ENCODE results near the gene KIRREL1.

KIRREL1 gene

DNA sequence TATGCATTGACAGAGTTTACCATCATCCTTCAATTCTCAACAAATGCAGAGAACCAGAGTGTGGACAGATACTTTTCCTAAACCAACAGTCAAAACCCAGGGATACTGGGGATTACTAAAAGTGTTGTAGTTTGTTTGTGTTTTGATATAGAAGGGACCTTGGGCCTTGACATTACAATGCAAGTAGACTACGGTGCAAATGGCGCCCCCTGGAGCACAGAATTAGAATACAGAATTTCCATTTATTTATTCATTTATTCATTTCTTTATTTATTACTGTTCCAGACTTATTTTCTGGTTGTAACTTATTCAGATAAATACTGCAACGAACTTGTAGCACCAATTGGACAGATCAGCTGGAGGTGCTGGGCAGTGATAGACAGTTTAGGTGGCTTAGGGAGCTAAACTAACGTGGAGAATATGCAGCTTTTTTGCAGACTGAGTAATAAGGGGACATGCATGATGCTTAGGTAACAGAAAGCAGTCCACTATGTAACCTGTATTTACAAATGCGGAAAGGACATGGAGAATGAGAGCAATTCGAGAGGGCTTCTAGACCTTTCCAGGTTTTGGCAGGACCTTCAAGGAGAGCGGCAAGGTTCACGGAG is 42.6 kb downstream of the KIRREL1 start:
- peak; percentile 60 for DNase-seq

DNA sequence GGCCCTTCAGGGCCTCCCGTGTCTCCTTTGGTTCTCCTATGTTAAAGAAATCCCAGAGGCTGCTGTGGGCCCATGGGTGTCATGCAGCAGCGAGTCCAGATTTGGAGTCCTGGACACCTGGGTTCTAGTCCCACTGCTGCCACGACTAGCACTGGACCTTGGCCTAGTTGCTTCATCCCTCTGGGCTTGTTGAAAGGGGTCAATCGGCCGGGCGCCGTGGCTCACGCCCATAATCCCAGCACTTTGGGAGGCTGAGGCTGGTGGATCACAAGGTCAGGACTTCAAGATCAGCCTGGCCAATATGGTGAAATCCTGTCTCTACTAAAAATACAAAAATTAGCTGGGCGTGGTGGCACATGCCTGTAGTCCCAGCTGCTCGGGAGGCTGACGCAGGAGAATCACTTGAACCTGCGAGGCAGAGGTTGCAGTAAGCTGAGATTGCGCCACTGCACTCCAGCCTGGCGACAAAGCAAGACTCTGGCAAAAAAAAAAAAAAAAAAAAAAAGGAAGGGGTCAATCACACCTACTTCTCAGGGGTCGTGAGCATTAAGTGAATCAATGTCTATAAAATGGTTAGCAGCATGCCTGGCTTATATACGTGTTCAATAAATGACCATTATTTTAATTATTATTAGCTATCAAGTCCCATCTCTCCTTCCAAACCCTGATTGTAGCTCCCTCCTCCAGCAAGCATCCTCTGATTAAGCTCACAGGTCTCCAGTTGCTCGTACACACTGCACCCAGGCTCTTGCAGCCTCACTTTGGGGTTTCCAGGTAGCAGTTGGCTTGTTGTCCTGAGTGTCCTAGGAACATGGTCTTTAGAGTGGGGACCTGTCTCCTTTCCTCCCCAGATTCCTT is 43.8 kb downstream of the KIRREL1 start:
- no peak for DNase-seq

DNA sequence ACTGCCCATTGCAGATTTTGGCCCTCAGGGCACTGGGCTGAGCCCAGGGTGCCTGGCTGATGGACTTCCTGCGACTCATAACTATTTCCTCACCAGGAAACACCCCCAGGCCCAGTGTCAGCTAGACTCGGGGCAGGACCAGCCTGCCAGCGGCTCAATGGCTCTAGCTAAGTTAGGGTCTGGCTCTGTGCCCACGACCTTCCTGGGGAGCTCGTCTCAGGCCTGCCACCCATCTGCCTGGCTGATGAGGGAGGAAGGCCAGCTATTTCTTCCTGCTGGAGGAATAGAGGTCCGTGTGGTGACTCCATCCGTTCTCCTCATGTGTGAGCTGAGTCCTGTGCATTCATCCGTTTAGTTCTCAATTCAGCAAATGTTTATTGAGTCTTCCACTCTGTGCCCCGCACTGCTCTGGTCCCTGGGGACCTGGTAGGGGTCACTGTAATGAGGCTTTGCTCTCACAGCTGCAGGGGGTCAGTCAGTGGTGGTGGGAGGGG is 44.5 kb downstream of the KIRREL1 start:
- peak; percentile 96 for DNase-seq

DNA sequence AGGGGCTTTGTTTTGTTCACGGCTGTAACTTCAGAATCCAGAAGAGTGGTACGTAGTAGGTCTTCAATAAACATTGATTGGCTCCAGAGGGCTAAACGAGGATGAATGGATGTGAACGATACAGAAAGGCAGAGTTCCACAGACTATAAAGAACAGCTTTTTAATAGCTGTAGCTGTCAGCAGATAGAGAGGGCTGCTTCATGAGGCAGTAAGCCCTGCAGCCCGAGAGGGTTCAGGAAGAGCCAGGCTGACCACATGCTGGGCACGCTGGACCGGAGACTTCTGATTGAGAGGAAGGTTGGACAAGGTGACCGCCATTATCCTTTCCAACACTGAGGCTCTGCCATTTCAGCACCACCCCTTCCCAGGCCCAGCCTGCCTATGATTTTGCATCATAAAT is 45.3 kb downstream of the KIRREL1 start:
- DNase-seq, result no peak

DNA sequence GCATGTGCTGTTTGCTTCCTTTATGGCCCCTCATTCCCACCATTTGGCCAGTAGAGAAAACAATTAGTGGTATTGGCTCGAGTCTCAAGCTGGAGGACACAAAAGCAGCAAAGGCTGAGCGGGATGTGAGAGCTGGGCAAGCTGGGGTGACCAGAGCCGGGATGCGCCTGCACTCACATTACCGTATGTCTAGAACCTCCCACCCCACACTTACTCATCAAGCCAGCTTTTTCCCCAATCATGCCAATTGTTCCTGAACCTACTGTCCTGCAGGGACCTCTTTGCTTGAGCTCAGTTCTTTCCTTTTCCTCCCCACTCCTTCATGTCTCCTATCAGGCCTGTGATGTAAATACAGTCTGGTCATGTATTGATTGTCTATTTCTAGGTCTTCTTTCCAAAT is 45.9 kb downstream of the KIRREL1 start:
- DNase-seq, result peak; percentile 41

DNA sequence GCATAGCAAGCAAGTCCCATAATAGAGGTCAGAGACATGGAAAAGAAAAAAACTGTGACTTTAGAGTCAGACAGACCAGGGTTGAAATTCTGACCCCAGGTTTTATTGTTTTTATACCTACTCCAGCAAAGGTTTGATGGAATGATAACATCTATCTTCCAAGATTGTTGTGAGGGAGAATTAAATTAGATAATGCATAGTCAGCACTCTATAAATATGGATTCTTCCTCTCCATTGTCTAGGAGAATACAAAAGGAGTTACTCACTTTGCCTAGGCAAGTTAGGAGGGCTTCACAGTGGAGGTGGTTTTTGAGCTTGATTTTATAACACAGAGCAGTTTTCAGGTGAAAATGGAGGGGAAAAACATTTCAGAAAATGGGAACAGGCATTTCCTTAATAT is 46.9 kb downstream of the KIRREL1 start:
- DNase-seq, result no peak

DNA sequence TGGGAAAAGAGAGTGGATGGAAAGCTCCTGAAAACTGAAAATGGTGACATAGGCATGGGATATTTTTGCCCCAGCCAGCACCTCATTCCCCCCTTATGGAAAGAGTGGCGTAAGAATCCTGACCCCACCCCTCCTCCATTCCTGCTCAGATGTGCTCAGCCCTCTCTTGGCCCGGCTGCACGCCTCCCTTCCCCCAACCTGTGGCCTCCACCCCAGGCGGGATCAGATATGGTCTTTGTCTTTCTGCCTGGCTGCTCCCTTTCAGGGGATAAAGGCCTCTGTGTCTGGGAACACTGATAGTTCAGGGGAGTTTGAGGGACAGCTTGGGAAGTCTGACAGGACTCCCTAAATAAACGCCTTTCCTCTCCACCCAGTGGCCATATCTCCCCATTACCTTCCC is 49.8 kb downstream of the KIRREL1 start:
- no peak for DNase-seq

DNA sequence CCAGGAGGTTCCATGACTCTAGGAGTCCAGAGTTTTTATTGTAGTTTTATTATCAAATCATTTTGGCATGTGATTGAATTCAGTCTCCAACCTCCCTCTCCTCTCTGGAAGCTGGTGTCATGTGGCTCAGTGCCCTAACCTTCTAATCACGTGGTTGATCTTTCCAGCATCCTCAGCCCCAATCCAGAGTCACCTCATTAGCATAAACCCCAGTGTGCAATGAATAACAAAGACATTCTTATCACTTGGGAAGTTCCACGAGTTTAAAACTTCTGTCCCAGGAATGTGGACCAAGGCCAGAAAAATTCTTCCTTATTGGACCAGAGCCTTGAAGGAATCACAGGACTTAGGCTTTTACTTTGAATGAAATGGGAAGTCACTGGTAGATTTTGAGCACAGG is 52.2 kb downstream of the KIRREL1 start:
- DNase-seq, result peak; percentile 82

DNA sequence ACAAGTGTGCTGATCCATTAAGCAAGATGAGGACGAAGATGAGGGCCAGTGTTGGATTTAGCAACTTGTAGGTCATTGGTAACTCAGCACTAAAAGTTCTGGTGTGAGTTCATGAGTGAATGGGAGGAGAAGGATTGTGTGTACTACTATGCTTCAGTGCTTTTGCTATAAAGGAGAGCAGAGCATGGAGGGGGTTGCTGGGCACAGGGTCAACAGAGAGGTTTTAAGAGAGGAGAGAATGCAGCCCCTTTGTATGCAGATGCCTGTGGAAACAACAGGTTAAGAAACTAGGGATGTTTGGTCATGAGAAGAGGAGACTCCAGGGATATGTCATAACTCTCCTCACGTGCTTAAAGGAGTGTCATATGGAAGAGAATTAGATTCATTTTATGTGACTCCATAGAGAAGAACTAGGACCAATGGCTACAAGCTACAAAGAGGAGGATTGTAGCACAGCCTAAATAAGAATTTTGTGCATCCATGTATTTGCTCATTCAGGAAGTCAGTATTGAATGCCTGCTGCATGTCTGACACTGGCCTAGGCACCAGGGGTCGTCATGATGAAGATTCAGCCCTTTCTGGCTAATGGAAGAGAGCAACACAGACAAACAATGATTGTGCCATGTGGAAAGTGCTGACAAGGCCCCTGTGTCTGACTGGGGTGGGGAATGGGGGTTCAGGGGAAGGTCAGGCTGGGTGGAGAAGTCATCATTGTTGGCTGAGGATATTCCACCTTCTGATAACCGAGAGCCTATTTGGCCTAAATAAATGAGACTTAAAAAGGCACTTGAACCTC is 53.5 kb downstream of the KIRREL1 start:
- DNase-seq, result no peak

DNA sequence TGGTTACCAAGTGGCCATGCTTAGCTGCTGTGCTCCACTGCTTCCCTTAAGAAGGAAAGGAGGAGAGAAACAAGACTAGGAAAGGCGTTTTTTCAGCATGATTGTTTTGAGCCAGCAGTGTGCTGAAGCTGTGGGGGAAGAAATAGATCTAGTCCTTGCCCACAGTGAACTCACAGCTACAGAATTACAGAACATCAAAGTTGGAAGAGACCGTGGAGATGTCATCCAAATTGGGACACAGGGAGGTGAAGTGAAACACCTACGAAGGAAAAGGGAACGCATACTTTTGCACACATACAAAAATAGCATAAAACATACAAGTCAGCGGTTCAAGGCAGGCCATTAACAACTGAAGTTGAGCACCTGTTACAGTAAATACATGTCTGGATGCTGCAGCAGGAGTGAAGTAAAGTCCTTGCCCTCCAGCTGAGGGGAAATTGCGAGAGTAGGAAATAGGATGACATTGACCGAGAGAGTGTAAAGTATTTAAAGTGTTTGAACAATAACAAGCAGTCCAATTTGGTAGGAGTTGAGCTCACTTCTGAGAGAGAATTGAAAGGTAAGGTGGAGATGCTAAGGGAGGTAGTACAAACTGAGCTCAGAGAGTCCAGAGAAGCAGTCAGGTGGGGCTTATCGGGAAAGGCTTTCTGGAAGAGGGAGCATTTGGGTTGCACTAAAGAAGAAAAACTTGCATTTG is 55.1 kb downstream of the KIRREL1 start:
- DNase-seq, result no peak

DNA sequence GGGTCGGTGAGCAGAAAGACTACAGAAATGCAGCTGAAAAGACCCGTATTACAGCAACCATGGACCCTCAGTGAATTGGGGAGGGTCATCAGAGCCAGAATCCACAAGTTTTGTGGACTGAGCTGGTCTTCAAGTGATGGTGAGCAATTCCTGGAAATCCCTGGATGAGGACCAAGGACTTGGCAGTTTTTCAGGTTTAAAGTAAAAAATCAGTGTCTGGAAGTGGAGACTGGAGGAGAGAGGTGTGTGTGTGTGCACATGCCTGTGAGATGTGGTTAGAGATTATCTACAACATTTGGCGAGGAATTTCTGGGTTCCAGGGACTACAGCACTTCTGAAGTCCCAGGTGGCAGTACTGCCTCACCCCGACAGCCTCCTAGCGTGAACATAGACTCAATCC is 56.4 kb downstream of the KIRREL1 start:
- peak; percentile 22 for DNase-seq

DNA sequence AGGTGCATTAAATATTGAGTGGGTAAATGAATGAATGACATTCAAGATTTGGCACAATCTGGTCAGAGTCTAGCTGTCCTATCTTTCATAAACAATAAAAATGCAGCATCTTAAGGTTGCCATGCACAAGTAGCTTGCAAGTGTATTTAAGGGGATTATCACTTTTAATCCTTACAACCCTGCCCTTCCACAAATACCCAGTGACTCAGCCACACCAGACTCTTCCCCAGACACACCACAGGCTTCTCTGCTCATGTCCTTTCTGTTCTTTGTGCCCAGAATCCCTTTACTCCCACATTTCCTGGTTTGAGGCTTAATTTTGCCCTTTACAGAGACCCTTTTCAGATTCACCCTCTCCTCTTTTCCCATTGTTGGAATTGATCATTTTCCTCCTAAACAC is 59.8 kb downstream of the KIRREL1 start:
- peak; percentile 31 for DNase-seq

DNA sequence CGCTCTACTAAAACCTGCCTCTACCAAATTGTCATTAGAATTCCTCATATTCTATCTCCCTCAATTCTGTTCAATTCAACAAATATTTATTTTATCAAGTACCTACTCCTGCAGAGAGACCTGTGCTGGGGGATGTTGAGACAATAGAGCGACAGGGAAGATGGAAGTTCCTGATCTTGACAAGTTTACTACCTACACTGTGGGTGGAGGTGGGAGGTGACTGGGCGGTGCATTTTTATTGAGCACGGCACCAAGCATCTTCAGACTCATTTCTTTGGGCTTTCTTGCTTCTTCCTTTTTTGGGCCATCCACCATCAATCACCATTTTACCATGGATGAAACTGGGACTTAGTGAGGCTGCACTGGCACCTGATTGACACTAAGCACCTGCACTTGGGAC is 61.3 kb downstream of the KIRREL1 start:
- no peak for DNase-seq

DNA sequence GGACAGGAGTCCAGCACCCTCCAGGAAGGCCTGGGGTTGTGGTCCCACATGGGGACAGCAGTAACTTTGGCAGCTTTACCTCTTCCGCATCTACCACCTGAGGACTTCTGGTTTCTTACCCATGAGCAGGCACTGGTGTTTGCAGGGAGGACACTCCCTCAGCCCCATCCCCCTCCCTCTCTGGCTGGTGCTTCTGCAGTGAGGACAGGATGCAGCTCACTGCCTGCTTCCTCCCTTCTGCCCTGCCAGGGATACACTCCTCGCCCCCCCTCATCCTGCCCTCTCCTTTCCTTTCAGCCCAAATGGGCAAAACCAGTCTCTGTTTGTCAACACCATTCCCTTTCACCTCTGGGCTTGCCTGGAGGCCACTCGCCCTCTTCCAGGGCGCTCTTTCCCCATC is 62.4 kb downstream of the KIRREL1 start:
- no peak for DNase-seq

DNA sequence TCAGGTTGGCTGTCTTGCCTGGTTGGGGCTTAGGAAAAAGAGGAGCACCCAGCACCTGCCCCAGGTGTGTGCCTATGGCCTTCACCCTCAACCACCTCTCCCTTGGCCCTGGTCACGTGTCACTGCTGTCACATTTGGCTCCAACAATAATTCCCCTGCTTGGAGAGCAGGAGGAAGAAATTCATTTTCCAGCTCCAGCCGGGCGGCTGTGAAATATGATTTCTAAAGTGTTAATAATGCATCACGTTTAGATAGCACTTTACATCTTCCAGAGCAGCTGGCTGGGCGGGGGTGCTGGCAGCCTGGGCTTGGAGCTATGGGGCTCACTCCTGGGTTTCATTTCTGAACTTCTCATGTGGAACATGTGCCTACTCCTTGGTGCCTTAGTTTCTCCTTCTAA is 63.1 kb downstream of the KIRREL1 start:
- no peak for DNase-seq

DNA sequence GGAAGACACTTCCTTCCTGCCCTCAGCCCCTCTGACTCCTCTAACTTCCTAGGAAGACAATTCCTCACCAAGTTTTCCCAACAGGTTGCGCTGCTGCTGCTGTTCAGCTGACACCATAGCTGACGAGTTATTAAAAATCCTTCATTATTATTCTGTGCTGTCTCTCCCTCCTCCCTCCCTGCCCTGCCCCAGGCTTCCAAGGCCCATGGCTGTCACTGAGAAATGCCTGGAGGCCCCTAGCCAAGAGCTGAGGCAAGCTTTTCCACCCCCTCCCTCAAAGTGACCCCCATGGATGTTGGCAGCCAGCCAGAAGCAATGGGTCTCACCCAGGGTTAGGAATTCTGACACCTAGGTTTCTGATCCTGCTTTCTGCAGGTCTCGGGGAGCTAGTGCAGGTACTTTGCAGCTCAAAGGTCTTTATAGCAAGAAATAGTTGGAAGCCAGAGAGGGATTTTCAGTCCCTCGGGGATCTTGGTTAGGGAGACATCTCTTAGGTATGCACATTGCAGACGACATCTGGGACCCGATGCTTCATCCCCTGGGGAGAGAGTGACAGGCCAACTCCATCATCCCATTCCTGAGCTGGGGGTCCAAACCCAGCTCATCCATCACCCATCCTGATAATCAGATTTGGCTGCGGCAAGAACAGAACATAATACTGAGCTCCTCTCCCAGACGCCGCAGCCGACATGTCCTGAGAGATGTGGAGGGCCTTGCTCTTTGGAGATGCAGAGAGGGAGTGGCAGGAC is 65.0 kb downstream of the KIRREL1 start:
- DNase-seq, result no peak

DNA sequence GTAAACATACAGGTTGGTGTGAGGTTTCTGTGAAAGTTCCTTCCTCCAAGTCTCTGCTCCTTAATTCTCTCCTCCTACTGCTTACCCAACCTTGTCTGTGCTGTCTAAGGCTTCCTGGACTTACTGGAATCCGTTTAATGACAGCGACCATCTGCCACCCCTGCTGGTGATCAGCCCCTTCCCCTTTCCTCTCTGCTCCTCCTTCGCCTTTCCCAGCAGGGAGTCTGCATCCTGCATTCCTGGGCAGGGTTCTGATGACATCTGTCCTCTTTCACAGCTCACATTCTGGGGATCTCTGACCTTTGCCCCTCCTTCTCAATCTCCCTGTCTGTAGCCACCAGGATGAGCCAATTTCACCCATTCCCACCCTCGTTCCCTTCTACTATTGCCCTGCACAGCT is 66.5 kb downstream of the KIRREL1 start:
- no peak for DNase-seq

DNA sequence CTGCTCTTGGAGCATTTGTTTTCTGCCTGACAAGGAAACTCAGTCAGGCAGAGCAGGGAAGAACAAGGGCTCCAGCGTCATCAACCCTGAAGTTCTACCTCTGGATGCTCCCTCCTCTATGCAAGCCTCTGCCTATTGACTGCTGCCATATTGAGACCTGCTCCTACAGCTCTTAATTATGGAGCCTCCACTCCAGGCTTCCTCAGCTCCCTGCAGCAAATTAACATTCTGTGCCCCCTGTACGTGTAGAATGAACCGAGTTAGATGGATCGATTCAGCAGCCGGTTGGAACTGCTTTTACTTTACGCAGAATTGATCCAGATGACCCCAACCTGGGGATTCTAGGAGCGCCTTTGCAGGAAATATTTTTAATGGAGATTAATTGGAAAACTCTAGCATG is 68.7 kb downstream of the KIRREL1 start:
- DNase-seq, result no peak

DNA sequence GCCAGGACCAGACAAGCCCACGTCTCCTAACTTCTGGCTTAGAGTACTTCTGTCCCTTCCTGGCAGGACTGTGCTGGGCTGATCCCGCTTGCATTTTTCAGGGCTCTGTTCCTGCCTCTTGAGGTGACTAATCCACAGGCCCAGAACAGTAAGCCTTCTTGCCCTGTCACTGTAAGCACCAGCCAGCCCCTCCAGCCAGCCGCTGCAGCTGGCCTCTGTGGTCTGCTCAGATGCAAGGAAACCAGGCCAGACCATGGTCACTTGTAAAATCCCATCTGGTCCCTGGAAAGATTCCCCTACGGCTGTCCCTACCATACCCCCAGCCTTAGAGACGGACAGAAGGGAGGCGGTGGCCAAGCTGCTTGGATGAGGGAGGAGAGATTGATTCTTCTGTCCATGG is 74.2 kb downstream of the KIRREL1 start:
- peak; percentile 71 for DNase-seq

DNA sequence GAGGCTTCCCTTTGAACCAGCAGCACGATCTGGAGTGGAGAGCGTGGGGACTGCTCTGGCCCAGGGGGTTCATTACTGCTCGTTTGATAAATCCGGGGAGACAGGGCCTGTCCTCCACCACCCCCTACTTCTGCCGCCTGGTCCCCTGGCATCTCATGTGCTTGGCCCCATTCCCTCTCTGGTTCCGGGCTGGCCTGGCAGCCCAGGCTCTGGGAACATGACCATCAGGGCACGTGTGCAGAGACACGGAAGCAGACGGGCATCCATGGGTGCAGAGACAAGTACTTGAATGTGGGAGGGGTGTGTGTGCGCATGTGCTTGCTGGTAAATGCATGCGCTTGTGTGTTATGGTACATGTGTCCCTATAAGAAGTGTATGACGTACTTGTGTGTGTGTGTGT is 75.5 kb downstream of the KIRREL1 start:
- no peak for DNase-seq

DNA sequence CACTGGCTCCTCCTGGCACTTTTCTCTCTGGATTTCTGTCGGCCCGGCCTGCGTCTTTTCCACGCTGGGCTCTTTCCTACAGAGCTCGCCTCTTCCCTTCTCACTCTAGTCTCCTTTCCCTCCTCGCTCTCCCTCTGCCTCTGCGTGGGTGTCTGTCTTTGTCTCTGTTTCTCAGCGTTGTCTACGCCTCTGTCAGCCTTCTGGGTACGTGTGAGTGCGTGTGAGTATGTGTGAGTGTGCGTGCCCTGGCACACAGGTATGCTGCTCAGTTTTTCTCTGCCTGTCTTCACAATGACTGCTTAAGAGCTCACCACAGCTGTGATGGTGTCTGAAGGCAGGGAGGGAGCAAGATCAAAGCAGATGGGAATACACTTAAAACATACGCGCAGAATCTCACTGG is 77.7 kb downstream of the KIRREL1 start:
- no peak for DNase-seq

DNA sequence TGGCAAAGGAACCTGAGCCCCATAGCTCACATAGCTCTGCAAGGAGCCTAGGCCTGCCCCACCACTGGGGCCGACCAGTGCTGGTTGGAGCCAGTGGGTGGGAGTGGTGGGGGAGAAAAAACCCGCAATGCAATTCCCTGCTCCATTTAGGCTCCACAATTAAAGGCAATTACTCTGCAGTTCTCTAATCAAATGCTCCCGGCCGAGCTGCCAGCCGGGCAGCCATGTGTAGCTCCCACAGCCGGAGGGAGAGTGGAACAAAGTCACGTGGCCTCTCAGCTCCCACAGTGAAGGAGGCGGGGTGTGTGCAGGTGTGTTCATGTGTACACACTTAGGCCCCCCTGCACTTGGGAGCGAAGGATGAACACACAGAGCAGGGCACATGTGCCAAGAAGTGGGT is 81.6 kb downstream of the KIRREL1 start:
- DNase-seq, result no peak

Measured in EL (cell line).